Measurements from ENCODE around the gene WSCD2.
"Not testable (repeated sequence)": the region's sequence is repeated elsewhere in the genome, so short reads cannot be mapped to it uniquely, and the experiment has no call there.

Gene WSCD2

GRCh38 chr12:108199106-108199505 lies 70.0 kb downstream of the WSCD2 start:
- DNase-seq, result no peak

GRCh38 chr12:108201808-108202207 lies 72.7 kb downstream of the WSCD2 start:
- DNase-seq, result no peak

GRCh38 chr12:108204117-108204987 lies 75.3 kb downstream of the WSCD2 start:
- DNase-seq, result no peak

GRCh38 chr12:108205864-108206263 lies 76.8 kb downstream of the WSCD2 start:
- no peak for DNase-seq

DNA sequence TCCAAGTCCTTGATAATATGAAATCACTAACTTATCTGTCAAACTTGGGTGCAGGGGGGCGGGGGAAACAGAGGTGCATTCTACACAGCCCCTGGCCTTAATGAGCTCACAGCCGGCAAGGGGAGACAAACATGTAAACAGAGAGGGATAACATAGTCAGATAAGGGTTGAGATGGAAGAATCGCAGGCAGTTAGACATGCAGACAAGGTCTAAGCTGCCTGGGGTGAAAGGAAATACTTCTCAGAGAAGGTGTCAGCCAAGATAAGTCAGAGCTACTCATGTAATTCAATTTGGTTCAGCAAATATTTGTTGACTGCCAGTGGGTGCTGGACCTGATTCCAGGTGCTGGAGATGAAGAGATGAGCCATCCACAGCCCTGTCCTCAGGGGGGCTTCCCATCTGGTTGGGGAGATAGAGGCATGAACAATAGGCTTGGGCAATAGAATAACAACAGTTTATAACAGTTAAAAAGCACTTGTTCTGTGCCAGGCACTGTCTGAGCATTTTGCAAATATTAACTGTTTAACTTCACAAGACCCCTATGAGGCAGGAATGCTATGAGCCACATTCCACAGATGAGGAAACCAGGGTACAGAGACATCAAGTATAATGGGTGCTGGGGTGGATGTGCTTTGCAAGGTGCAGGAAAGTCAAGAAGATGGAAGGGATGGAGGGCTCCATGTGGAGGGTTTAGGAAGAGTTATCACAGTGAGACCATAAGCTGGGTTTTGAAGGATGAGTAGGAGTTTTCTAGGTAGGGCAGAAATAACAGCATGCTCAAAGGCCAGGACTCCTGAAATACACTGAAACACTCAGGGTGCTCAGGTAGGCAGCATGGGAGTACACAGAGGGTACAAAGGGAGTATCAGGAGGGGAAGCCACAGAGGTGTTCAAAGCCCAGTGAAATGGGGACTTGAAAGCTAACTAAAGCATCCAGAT lies 79.0 kb downstream of the WSCD2 start:
- no peak for DNase-seq

DNA sequence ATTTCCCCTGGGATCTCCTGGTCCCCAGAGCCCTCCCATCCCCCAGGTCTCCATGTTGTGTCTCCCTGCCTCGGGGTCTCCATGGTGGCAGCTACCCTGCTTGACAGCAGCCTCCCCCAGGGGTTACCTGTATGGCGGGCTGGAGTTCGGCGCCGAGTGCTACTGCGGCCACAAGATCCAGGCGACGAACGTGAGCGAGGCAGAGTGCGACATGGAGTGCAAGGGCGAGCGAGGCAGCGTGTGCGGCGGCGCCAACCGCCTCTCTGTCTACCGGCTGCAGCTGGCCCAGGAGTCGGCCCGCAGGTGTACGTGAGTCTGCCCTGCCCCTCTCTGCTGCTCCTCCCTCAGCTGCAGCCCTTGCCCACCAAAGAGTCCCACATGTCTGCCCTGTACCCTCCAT lies 80.9 kb downstream of the WSCD2 start:
- DNase-seq, result no peak

GRCh38 chr12:108211157-108211556 lies 82.1 kb downstream of the WSCD2 start:
- no peak for DNase-seq

DNA sequence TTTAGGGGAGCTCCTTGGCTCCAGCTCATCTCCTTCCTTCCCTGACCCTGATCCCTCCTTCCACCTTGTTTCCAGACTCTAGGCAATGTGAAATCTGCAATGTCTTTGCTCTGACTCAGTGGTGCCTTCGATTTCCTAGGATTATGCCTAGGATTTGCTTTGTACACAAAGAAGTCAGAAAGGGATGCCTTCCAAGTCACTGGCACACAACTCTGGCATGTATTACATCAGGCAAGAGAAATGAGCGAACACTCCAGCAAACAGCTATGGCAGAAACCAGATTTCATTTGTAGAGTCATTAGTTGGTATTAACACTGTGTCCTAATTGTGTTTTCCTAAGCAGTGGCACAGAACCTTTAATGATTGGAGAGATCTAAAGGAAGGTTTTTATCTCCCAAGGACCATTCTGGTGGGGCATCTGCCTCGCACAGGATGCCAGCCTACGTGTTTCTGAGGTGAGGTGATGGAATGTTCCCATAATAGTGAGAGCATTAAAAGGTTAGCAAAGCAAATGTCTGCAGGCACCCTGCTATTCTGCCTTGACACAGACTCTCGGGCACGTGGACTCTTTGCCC lies 84.9 kb downstream of the WSCD2 start:
- no peak for DNase-seq

GRCh38 chr12:108214486-108214885 lies 85.4 kb downstream of the WSCD2 start:
- no peak for DNase-seq

DNA sequence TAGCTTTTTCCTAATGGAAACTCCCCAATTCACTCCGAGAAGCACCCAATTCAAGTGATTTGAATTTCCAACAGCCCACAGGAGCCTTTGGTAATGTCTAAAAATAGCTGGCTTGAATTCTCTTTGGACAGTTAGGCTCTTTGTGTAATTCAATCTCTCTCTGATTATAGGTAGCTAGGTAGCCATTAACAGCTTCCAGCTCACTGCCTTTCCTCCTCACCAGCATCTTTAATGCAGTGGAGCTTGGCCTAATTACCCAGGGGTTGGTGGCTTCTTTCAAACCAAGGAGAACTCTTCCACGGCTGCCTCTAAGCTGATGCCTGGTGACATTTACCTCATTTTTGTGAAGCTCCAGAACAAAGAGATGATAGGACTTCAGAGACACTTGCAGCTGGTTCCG lies 86.4 kb downstream of the WSCD2 start:
- DNase-seq, result no peak

- DNase-seq, result no peak
Observed at GRCh38 chr12:108218921-108219320, 89.8 kb downstream of the WSCD2 start.

- DNase-seq, result not testable (repeated sequence)
Observed at GRCh38 chr12:108225101-108225500, 96.0 kb downstream of the WSCD2 start.

DNA sequence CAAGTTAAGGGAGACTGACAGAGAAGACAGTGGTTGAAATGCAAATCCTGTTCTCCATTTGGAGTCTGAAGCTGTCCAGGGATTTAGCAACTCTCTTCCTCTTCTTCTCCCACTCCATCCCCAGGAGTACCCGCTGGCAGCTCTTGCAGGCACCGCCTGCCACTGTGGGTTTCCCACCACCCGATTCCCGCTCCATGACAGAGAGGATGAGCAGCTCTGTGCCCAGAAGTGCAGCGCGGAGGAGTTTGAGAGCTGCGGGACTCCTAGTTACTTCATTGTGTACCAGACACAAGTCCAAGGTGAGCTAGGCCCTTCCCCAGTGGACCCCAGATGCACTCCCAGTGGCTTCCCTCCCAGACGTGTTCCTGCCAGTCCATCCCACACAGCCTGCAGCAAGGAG lies 97.8 kb downstream of the WSCD2 start:
- no peak for DNase-seq

- no peak for DNase-seq
Observed at GRCh38 chr12:108228746-108229145, 99.7 kb downstream of the WSCD2 start.

DNA sequence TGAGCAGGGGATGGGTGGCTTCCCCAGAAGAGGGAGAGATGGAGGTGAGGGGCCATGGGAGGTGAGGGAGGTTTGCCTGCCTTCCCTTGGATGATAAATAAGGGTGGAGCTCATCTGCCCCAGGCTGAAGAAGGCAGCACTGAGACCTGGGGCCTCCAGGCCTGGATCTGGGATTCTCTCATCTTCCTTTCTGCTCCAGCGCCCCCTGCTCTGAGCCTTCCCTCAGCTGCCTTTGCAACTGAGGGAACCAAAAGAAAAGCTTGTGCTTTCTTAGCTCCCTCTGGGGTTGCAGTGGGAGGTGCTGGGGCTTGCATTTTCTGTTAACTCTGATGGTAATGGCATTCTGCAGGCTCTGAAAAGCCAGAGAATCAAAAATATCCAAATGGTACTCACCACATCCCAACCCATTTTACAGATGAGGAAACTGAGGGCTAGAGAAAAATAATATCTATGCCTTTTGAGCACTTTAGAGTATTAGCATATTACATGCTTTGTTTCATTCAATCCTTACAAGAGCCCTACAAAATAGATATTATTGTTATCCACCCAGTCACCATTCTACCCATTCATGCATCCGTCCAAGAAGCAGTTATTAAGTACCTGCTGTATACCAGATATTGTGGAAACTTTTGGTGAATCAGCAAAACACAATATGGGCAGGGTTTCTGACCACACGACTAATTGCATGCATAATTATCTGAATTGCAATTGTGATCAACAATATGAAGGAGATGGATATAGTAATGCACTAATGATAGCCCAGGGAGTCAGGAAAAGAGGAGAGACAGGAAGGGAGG lies 102.2 kb downstream of the WSCD2 start:
- no peak for DNase-seq

DNA sequence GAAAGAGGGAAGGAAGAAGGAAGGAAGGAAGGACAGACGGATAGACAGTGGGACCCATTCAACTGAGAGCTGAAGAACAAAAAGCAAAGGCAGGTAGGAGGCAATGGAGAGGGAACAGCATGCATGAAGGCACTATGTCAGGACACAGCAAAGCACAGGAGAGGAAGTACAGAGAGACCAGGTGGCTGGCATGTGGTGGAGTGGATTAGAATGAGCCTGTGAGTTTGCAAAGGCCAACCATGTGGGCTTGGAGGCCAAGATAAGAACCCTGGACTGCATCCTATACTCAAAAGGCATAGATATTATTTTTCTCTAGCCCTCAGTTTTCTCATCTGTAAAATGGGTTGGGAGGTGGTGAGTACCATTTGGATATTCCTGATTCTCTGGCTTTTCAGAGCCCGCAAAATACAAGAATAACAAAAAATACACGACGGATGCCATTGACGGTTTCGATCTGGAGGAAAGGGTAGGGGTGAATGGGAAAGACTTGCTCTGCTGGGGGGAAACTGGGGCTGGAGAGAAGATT lies 102.9 kb downstream of the WSCD2 start:
- no peak for DNase-seq

DNA sequence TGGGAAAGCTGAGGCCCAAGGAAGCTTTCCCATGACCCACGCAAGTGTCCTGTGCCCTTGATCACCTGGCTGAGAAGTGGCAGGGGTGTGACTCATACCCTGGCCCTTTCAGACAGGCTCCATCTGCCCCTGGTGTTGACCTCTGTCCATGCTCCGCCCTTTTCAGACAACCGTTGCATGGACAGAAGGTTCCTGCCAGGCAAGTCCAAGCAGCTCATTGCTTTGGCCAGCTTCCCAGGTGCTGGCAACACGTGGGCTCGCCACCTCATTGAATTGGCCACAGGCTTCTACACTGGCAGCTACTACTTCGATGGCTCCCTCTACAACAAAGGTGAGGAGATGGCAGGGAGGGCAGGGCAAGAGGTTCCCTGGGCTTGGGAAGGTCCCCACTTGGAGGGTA lies 103.5 kb downstream of the WSCD2 start:
- DNase-seq, result no peak

DNA sequence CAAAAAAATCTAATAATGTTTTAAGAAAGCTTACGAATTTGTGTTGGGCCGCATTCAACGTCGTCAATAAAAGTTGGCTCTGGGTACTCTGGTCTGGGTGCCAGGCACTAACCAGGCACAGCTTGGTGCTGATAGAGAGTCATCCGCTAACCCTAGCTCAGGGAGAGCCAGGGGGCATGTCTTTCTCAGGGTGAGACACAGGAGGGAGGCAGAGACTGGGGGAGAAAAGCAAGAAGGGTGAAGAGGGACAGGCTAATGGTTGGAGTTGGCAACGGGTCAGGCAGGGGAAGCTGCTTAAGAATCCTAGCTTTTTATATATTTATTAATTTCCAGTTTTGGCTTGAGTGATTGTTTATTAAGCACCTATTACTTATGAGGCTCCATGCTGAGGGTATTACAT lies 105.1 kb downstream of the WSCD2 start:
- DNase-seq, result no peak

DNA sequence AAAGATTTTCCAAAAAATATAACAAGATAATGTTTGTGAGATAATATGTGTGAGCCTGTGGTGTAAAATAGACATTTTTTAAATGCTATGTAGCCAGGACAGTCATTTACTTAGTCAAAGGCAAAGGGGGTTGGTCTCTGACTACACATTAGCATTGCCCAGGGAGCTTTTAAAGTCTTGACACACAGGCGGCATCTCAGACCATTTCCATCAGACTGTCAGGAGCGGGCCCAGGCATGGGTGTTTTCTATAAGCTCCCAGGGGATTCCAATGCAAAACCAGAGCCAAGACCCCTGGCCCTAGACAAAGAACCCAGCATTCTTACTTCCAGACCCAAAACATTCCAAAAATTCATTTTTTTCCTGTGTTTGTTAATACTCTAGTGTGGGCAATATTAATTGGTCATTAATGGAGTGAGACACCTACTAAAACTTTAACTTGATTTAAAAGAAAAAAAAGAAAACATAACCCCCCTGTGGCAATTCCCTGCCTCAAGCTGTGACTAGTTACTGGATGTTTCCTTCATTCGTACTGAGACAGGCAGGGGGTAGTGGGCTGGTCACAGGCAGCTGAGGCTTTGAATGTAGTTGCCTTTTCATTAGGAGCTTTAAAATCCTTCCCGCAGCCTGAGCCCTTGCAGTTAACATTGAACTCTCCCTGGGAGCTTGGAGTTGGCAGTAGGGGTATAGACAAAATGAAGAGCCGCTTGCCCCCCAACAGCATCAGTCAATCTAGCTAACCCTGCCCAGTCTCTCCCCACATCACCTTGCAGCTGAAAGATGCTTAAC lies 106.3 kb downstream of the WSCD2 start:
- no peak for DNase-seq

GRCh38 chr12:108235985-108236263 lies 106.8 kb downstream of the WSCD2 start:
- DNase-seq, result no peak

- DNase-seq, result no peak
Observed at GRCh38 chr12:108236366-108236765, 107.3 kb downstream of the WSCD2 start.

DNA sequence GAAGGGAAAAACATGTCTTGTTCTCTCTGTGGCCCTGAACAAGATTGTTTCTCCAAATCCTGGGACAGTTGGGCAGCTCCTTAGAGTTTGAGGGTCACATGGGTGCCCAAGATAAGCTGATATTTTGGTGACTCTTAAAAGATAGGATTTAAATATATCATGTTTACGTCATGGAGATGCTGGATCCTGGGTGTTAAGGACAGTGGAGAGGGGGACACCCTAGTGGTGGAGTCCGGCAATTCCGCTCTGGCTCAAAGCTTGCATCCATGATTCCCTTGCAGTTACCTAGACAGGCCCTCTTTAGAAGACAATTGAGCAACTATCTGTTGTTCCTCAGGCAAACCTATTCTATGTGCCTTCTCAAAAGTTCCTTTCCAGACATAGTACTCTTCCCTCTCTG lies 108.2 kb downstream of the WSCD2 start:
- DNase-seq, result no peak

Data from NCI-H1092 (cell line).